CD4-positive, alpha-beta T cell treated with Interferon alpha-2 for 1 hour (primary cell): Measurements from ENCODE around the gene IL18RAP.

Experiments
- DNase-seq, 2 donors: peaks; one replicate each; pipeline ENCODE4 v3.0.0-alpha.2; 2020 to 2022

IL18RAP gene

GRCh38 chr2:102423368-102423767, 408 bp downstream of the IL18RAP start:
- no peak for DNase-seq

DNA sequence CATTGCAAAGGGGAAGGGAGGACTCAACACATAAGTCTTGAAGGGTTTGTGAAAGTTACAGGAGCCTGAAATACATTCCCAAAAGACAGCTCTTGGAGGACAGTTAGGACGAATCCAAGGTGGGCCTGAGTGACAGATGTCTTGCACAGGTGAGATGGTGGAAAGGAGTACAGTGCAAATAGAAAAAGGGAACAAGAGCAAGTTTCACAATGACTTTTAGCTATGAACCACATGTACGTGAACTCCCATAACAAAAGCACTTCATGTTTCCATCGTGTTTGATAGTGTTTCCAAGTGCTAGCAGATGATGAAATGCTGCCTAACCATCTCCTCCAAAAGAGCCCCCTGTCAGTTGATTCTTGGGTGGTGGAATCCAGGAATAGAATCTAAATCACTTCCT, 1.8 kb downstream of the IL18RAP start:
- DNase-seq, result no peak

DNA sequence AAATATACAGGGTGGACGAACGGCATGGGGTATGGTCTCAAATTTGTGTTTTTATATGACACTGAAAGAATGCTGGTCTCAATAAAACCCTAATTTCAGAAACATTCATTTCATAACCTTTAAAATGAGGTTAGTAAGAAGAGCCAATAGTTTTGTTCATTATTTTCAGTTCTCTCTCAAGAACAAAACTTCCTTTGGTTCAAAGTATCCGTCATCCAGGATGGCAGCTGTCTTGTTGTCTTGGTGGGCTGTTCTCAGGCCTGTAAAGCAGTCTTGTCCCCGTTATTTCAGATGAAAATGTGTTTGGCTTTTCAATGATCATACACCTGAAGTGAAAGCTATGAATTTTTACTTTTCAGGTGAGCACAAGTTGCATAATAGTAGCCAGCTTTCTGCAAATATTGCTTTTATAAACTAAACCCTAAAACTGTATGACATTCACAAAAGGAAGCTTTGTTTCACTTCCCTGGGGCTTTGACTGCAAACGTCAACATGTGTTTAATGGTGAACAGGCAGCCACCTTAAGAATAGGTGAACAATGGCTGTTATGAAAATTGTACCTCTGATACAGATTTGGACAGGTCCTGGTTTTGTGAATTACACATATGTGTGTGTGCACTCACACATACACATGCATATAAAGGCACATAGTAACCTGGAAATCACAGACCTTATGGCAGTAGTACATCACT, 2.6 kb downstream of the IL18RAP start:
- no peak for DNase-seq

DNA sequence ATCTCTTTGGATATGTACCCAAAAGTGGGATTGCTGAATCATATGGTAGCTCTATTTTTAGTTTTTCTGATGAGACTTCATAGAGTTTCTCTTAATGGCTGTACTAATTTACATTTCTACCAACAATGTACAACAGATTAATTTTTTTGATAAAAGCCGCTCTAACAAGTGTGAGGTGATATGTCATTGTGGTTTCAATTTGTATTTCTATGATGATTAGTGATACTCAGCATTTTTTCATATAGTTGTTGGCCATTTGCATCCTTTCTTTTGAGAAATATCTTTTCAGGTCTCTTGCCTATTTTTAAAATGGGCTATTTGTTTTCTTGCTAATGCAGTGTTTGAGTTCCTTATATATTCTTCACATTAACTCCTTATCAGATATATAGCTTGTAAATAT, 4.3 kb downstream of the IL18RAP start:
- no peak for DNase-seq

DNA sequence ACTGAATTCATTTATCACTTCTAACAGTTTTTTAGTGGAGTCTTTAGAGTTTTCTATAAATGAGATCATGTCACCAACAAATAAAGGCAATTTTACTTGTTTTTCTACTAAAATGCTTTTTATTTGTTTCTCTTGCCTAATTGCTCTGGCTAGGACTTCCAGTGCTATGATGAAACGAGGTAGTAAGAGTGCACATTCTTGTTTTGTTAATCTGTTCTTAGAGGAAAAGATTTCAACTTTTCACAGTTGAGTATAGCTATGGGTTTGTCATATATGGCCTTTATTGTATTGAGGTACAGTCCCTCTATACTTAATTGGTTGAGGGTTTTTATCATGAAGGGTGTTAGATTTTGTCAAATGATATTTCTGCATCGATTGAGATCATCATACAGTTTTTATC, 5.6 kb downstream of the IL18RAP start:
- DNase-seq, result no peak

- no peak for DNase-seq
Measured at GRCh38 chr2:102432386-102432785, 9.4 kb downstream of the IL18RAP start.

- no peak for DNase-seq
Measured at GRCh38 chr2:102433973-102434654, 11.2 kb downstream of the IL18RAP start.

GRCh38 chr2:102434655-102435381, 11.9 kb downstream of the IL18RAP start:
- no peak for DNase-seq

DNA sequence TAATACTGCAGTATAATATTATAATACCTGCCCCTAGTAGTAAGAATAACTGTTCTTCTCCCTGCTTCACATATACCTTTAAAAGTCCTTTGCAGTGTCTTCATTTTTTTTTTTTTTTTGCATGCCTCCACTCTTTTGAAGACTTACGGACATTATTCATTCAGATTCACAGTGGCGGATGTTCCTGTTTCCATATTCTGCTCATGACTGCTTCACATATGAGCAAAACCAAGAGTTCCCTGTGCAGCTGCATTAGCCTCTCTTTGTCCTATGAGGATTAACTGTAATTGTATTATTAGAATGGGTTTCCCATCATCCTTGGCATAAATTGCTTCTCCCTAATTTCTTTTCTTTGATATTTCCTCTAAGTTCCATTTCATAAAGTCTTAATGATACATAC, 12.8 kb downstream of the IL18RAP start:
- no peak for DNase-seq

DNA sequence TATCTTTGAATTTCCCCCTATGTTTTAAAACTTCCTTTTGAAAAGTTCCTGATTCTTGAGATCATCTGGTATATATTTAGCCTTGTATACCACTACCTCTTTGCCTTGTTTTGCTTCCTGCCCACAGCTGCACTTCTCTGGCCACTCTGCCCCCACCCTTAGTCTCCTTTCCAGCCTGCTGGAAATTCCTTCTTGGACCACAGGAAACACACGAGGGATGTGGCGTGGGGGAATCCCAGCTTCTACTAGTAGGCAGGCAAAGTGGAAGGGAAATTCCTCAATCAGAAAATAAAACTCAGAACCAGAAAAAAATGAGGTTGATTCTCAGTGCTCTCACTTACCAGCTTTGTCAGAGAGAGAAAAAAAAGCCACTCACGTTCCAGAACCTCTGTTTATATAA, 13.4 kb downstream of the IL18RAP start:
- peak in 1 of 2 donors; percentile 30 for DNase-seq

DNA sequence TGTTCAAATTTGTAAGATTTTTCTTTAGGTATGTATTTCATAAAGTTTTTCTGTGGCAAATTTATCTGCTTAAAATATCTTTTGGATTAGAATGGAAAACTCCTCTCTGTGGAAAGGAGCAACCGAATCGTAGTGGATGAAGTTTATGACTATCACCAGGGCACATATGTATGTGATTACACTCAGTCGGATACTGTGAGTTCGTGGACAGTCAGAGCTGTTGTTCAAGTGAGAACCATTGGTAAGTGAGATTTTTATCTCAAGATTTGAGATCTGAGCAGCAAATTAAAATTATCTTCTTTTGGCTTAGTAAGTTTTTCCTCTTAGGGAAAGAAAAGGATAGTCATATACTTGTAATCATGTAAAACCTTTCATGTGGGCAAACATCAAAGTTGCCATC, 14.2 kb downstream of the IL18RAP start:
- DNase-seq, result no peak

- DNase-seq, result no peak
Measured at GRCh38 chr2:102438111-102438510, 15.2 kb downstream of the IL18RAP start.

DNA sequence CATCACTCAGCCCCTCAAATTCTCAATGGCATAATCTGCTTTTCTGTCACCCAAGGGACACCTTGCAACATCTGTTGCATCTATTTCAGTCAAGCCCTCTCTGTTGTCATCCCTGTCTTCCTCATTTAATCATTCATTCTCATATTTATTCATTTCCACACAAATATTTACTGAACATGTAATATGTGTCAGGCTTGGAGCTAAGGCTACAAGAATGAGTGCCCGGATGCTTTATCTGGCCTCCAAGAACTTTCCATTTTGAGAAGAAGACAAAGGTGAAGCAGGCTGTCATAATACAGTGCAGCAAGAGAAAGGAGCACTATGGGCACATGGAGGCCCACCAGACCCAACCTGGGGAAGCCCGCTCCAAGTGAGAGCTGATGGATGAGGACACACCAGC, 15.6 kb downstream of the IL18RAP start:
- no peak for DNase-seq

- no peak for DNase-seq
Measured at GRCh38 chr2:102439065-102439695, 16.2 kb downstream of the IL18RAP start.

DNA sequence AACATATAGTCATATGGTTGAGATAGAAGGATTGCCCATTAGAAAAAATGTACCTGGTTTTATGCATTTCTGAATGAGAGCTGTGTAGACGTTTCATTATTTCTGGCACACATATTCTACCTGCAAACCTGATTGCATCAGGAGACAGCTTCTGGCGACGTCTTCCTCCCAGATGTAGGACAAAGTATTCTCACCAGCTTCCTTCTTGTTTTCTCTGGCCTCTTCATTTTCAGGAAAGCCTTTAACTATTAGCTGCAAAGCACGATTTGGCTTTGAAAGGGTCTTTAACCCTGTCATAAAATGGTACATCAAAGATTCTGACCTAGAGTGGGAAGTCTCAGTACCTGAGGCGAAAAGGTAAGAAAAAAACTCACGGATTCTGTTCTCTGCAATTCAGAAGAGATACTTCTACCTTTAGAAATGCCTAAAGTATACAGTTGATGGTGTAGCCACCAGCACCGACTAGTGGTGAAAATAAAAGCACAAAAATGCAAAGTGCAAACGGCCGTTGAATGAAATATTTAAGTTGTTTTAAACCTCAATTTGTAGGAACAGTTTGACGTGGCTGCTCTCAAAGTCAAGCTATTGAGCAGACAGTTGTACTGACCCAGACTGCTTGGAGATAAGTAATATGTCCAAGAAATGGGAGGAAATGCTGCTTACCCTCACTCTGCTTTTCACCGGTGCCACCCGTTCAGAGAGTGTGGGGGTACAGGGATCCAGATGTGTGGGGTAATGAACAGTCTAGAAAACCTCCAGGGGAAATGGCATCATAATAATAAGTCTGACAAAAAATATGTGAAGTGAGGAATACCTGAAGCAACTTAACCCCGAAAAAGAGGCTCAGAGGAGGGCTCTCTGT, 20.2 kb downstream of the IL18RAP start:
- DNase-seq, result peak; percentile 37 to 70

- no peak for DNase-seq
Measured at GRCh38 chr2:102444233-102444632, 21.3 kb downstream of the IL18RAP start.

DNA sequence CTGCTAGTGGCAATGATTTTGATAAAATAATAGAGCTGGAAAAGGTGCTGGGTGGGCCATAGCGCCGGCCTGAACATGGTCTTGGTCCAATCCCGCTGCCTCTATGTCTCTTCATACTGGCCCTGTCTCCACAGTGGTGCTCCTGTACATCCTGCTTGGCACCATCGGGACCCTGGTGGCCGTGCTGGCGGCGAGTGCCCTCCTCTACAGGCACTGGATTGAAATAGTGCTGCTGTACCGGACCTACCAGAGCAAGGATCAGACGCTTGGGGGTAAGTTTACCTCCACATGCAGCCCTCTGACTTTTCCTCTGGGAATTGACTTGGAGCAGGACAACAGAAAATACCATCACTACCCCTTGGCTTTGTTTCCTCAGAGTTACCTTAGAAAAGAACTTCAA, 24.0 kb downstream of the IL18RAP start:
- DNase-seq, result no peak

- peak; percentile 42 to 69 for DNase-seq
Measured at GRCh38 chr2:102449370-102449974, 26.5 kb downstream of the IL18RAP start.

DNA sequence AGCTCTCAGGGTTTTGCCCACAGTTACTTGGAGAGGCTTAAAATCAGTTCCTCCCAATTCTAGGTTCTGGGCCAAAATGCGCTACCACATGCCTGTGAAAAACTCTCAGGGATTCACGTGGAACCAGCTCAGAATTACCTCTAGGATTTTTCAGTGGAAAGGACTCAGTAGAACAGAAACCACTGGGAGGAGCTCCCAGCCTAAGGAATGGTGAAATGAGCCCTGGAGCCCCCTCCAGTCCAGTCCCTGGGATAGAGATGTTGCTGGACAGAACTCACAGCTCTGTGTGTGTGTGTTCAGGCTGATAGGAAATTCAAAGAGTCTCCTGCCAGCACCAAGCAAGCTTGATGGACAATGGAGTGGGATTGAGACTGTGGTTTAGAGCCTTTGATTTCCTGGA, 29.0 kb downstream of the IL18RAP start:
- DNase-seq, result no peak

- no peak for DNase-seq
Measured at GRCh38 chr2:102453501-102453900, 30.5 kb downstream of the IL18RAP start.

DNA sequence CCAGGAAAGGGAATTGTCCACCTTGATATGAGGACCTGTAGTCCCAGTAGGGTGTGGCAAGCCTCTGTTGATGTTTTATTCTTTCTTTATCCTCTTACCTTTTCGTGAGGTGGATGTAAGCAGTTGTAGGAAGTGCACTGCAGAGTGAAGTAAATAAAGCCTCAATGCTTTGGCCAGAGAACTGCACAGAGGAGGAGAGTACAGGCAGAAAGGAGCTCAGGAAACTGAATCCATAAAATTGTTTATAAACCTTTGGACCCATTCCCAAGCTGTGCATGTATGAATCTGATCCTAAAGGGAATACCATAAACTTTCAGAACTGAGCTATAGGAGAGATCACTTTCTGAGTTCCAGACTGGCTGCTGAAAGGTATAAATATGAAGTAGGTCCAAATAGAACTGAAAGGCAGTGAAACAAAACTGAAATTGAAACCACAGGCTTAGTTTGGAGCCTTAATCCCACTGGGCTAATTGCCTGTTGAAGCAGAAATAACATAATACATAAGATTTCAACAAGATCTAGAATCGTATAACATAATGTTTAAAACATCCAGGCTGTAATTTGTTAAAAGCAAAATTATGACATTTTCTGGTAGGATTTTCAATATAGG, 32.2 kb downstream of the IL18RAP start:
- no peak for DNase-seq

DNA sequence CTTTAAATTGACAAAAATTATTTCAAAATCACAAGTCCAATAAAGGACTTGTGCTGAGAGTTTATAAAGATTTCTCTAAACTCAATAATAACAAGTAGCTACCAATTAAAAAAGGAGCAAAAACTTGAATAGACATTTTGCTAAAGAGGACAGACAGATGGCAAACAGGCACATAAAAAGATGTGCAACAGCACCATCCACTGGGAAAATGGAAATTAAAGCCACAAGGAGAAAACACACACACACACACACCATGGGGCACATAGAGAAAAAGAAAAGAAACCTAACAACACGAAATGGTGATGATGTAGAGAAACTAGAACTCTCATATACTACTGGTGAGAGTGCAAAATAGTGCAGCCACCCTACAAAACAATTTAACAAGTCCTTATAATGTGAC, 37.5 kb downstream of the IL18RAP start:
- no peak for DNase-seq
